Measurements from ENCODE around the gene ARSK. TPM values are rescaled to one million over a fixed set of nuclear protein-coding genes. Genes with fewer than 3 reads are reported as not detected.

Gene ARSK
- total RNA-seq, 2 experiments from 2014 or later = 5.1 to 5.2 TPM

DNA sequence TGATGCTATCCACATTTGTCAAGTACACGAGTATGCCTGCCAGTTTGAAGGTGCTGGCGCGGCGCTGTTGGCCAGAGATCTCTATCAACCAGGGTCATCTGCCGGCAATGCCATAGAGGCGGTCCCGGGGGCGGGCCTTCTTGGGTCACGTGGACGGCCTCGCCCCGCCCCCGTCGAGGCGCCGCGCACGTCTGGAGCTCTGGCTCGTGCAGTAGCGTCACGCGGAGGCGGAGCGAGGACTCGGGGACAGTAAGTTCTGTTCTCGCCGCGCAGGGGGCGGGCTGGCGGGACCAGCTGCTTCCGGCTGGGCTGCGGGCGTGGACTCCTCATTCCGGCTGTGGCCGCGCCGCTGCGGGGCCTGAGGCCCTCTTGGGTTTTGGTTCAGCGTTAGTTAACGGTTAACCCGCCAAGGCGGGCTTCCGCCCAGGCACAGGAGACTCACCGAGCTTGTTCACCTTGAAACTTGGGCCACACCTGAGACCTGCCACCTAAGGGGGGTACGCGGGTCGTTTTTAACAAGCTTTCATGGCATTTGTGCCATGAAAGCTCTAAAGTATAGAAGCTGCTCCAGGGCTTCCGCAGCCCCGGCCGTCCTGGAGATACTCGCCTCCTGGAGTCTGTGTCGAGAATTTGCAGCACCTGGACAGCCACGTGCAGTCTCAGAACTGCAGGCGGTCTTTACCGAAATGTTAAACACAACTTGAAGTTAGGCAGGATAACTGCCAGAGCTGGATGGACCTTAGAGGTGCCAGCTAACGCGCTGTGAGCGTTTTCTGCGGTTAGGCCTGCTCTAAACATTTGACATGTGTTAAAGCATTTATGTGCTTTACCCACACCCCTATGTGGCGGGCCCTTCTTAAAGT, 91.9 kb downstream of the ARSK start, which contains the start of gene RFESD:
Gene RFESD, plus strand, starts transcription at position 209 of the 863 bp plus-strand sequence. CDS start 5,495 bp downstream, outside the sequence.
- ChIA-PET POLR2A (interaction anchor here (0.6 kb wide), 1 partner anchor 82 kb away, joined by 15 read pairs; no protein-coding TSS in a partner anchor), CTCF (interaction anchor here (0.7 to 2.4 kb wide), 10 partner anchors 11 to 220 kb away, joined by 3 to 9 read pairs (median 4); no protein-coding TSS in a partner anchor)
- DNase-seq = peak; percentile 96
- H3K4me1 Mint-ChIP-seq = peaks cover 52% of the 10 kb centered on the region
- H3K9me3 Mint-ChIP-seq = no peaks in the 10 kb centered on the region
- peak within 1 kb of the TSS; percentile 95 for H3K27ac Mint-ChIP-seq
- H3K4me3 Mint-ChIP-seq = peak within 1 kb of the TSS; percentile 81
- no peaks in the 10 kb centered on the region for H3K27me3 Mint-ChIP-seq
- H3K36me3 Mint-ChIP-seq (ENCODE audit: low read depth) = peaks cover 5% of the 10 kb centered on the region

- CTCF ChIA-PET = interaction anchor here (2.4 kb wide), 1 partner anchor 16 kb away, joined by 9 read pairs; no protein-coding TSS in a partner anchor
- DNase-seq = no peak
- Mint-ChIP-seq H3K4me1 (peaks cover 52% of the 10 kb centered on the region), H3K36me3 (ENCODE audit: low read depth) (peaks cover 13% of the 10 kb centered on the region), H3K9me3 (no peaks in the 10 kb centered on the region), H3K27ac (peak overlapping the region; percentile 17), H3K27me3 (no peaks in the 10 kb centered on the region), H3K4me3 (peak overlapping the region; percentile 81)
- POLR2A ChIA-PET = no interaction called here
These were observed 93.3 kb downstream of the ARSK start for GRCh38 chr5:95647886-95648860.

DNA sequence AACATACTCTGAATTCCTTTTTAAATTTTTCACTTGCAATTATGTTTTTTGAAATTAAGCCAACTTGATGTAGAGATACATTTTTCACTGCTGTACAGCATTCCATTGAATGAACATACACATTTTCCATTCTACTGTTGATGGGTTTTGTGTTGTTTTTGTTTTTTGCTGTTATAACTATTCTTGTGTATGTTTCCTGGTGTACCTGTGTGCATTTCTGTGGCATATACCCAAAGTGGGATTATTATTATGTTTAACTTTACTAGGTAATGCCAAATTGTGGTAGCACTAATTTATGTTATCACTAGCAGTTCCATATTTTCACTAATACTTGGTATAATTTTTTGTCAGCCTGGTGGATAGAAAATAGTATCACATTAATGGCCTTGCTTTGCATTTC, 94.4 kb downstream of the ARSK start:
- H3K27me3 Mint-ChIP-seq = no peaks in the 10 kb centered on the region
- ChIA-PET CTCF (no interaction called here), POLR2A (no interaction called here)
- H3K4me1 Mint-ChIP-seq = peaks cover 47% of the 10 kb centered on the region
- no peak for DNase-seq
- H3K36me3 Mint-ChIP-seq (ENCODE audit: low read depth) = peaks cover 17% of the 10 kb centered on the region
- H3K4me3 Mint-ChIP-seq = no peak overlapping the region
- no peak overlapping the region for H3K27ac Mint-ChIP-seq
- H3K9me3 Mint-ChIP-seq = no peaks in the 10 kb centered on the region

DNA sequence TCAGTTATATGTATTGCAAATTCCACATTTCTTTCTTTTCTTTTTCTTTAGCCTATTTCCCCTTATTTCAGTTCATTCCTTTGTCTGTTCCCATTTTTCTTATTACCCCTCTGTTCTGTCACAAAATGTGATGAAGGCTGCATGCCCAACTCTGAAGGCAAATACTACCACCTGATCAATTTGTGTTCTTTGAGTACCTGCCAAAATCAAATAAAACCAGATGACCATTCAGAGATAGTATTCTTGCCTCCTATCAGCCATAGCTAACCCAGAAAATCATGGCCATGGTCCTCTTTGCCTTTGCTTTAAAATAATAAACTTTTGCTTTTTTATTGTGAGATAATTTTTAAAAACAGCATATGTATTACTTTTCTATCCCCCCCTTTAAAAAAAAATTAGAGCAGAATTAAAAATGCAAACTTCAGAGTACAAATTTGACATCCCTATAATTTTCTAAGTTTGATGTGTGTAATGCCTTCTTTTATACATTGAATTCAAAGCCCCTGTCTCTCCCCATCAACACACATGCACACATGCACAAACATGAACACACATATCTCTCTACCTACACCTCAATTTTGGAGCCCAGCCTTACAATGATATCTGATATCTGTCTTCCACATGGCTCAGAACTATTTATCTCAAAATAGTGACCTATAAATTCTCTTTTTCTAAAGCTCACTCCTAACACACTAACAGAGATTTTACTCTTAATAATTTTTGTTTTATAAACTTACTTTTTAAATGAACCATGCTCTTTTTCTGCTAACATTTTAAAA, 95.1 kb downstream of the ARSK start:
- H3K4me3 Mint-ChIP-seq = no peak overlapping the region
- POLR2A ChIA-PET = no interaction called here
- no peaks in the 10 kb centered on the region for H3K27me3 Mint-ChIP-seq
- H3K9me3 Mint-ChIP-seq = no peaks in the 10 kb centered on the region
- peaks cover 17% of the 10 kb centered on the region for H3K36me3 Mint-ChIP-seq (ENCODE audit: low read depth)
- peaks cover 39% of the 10 kb centered on the region for H3K4me1 Mint-ChIP-seq
- H3K27ac Mint-ChIP-seq = no peak overlapping the region
- DNase-seq = no peak
- CTCF ChIA-PET = interaction anchor here (0.7 to 1.0 kb wide), 2 partner anchors 199 to 1045 kb away, joined by 3 read pairs; no protein-coding TSS in a partner anchor

GRCh38 chr5:95652849-95653248, 97.9 kb downstream of the ARSK start:
- H3K4me3 Mint-ChIP-seq = no peak overlapping the region
- H3K27ac Mint-ChIP-seq = no peak overlapping the region
- H3K36me3 Mint-ChIP-seq (ENCODE audit: low read depth) = peaks cover 19% of the 10 kb centered on the region
- no peak for DNase-seq
- H3K27me3 Mint-ChIP-seq = no peaks in the 10 kb centered on the region
- peaks cover 19% of the 10 kb centered on the region for H3K4me1 Mint-ChIP-seq
- CTCF ChIA-PET = interaction anchor here (1.3 kb wide), 1 partner anchor 11 kb away, joined by 3 read pairs; no protein-coding TSS in a partner anchor
- H3K9me3 Mint-ChIP-seq = no peaks in the 10 kb centered on the region
- POLR2A ChIA-PET = no interaction called here

GRCh38 chr5:95654196-95654595, 99.3 kb downstream of the ARSK start:
- Mint-ChIP-seq H3K4me1 (peaks cover 8% of the 10 kb centered on the region), H3K4me3 (no peak overlapping the region), H3K36me3 (ENCODE audit: low read depth) (peaks cover 19% of the 10 kb centered on the region), H3K27ac (no peak overlapping the region), H3K27me3 (no peaks in the 10 kb centered on the region), H3K9me3 (no peaks in the 10 kb centered on the region)
- no peak for DNase-seq
- ChIA-PET POLR2A (no interaction called here), CTCF (interaction anchor here (1.3 to 1.6 kb wide), 2 partner anchors 10 to 16 kb away, joined by 3 to 4 read pairs; no protein-coding TSS in a partner anchor)

Other genes with a start within 250 kb of the ARSK start
- gene FAM81B, start 163.7 kb upstream of the ARSK start, total RNA-seq = not detected
- 10 to 100 TPM; 74.6 to 74.9 TPM for gene SKIC3, start 124 bp upstream of the ARSK start, total RNA-seq
- 1 to 10 TPM in 1 of 2 experiments, under 1 TPM in 1; 0.87 to 1.2 TPM for gene GPR150, start 65.0 kb downstream of the ARSK start, total RNA-seq
- gene RFESD, start 91.7 kb downstream of the ARSK start, total RNA-seq = 1 to 10 TPM; 5.9 to 6.2 TPM
- not detected for gene SPATA9, start 127.9 kb downstream of the ARSK start, total RNA-seq
- gene RHOBTB3, start 176.2 kb downstream of the ARSK start, total RNA-seq = 1 to 10 TPM in 1 of 2 experiments, under 1 TPM in 1; 0.74 to 1.4 TPM